WI38 (cell line): ENCODE data around the gene MAGI1.
"Not testable (repeated sequence)": the region's sequence is repeated elsewhere in the genome, so short reads cannot be mapped to it uniquely, and the experiment has no call there.

ENCODE experiments used
- H3K4me3 ChIP-seq: 2 replicates; pipeline ENCODE4 v1.5.1; 2011; ENCODE audit warnings: low read depth, mild to moderate bottlenecking, control low read depth, low read length
- TF ChIP-seq, protein P1 (sequence below): IDR thresholded peaks from 2 replicates; pipeline ENCODE4 v1.5.1; 2012; ENCODE audit warnings: low read depth, mild to moderate bottlenecking, control low read depth, low read length

Gene MAGI1

DNA sequence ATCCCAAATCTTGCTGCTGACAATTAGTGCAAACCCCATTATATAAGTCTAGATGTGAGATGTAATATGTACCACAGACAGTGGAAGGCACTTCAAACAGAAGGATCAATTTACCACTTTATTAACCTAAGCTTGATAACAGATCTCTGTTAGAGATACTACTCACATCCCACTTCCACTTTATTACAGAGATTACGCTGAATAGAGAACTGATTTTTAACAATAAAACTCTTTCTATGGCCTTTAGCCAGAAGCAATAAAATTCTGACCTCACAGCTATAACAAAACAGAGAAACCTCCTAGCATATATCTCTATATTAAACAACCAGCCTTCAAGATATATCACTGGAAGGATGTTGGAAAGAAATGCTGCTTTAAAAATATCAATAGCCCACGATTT lies 517.7 kb downstream of the MAGI1 start:
- TF ChIP-seq, protein P1, sequence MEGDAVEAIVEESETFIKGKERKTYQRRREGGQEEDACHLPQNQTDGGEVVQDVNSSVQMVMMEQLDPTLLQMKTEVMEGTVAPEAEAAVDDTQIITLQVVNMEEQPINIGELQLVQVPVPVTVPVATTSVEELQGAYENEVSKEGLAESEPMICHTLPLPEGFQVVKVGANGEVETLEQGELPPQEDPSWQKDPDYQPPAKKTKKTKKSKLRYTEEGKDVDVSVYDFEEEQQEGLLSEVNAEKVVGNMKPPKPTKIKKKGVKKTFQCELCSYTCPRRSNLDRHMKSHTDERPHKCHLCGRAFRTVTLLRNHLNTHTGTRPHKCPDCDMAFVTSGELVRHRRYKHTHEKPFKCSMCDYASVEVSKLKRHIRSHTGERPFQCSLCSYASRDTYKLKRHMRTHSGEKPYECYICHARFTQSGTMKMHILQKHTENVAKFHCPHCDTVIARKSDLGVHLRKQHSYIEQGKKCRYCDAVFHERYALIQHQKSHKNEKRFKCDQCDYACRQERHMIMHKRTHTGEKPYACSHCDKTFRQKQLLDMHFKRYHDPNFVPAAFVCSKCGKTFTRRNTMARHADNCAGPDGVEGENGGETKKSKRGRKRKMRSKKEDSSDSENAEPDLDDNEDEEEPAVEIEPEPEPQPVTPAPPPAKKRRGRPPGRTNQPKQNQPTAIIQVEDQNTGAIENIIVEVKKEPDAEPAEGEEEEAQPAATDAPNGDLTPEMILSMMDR: no peak
- H3K4me3 ChIP-seq: no peak overlapping the region

DNA sequence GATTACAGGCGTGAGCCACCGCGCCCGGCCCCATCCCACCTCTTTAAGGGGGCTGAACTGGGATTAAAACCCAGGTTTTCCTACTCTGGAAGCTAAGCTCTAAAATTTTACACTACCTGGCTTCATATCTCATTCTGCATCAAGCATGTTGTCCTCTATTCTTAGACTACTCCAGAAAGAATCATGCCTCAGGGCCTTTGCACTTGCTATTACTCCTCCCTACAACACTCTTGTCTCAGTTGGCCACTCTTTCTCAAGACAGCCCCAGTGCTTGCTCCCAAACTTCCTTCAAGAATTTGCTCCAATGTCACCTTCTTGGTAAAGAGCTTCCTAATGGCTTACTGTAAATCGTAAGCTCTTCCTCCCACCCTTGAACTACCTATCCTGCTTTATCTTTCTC lies 521.7 kb downstream of the MAGI1 start:
- TF ChIP-seq, protein P1: no peak

DNA sequence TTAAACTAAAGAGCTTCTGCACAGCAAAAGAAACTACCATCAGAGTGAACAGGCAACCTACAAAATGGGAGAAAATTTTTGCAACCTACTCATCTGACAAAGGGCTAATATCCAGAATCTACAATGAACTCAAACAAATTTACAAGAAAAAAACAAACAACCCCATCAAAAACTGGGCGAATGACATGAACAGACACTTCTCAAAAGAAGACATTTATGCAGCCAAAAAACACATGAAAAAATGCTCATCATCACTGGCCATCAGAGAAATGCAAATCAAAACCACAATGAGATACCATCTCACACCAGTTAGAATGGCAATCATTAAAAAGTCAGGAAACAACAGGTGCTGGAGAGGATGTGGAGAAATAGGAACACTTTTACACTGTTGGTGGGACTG lies 524.4 kb downstream of the MAGI1 start:
- H3K4me3 ChIP-seq: not testable (repeated sequence)

More for the DNA sequence above, 521.7 kb downstream of the MAGI1 start:
- no peak overlapping the region for H3K4me3 ChIP-seq

DNA sequence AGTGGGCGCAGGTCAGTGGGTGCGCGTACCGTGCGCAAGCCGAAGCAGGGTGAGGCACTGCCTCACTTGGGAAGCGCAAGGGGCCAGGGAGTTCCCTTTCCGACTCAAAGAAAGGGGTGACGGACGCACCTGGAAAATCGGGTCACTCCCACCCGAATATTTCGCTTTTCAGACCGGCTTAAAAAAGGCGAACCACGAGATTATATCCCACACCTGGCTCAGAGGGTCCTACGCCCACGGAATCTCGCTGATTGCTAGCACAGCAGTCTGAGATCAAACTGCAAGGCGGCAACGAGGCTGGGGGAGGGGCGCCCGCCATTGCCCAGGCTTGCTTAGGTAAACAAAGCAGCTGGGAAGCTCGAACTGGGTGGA lies 529.3 kb downstream of the MAGI1 start:
- H3K4me3 ChIP-seq: not testable (repeated sequence)

DNA sequence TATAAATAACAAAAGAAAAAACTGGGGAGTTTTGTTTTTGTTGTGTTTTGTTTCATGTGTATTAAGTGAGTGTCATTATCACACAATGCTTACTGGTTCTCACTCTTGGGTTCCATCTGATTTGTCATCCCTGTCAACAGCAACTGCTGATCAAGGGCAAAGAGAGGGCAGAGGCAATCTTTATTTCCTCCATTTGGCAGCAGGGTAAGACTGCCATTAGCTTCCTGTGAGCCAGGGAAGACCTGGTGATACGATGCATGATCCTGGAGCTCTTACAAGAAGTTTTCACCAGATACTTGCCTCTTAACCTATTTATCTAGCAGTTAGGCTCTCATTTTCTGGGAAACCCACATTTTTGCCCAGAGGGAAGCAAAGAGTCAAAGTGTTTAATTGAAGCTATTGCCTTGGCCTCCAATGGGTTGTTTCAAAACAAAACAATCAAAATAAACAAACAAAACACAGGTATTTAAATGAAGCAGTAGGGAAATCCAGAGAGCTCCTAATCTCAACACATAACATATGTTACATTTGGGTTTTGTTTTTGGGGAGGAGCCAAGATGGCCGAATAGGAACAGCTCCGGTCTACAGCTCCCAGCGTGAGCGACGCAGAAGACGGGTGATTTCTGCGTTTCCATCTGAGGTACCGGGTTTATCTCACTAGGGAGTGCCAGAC lies 529.8 kb downstream of the MAGI1 start:
- no peak overlapping the region for H3K4me3 ChIP-seq
- TF ChIP-seq, protein P1: no peak

DNA sequence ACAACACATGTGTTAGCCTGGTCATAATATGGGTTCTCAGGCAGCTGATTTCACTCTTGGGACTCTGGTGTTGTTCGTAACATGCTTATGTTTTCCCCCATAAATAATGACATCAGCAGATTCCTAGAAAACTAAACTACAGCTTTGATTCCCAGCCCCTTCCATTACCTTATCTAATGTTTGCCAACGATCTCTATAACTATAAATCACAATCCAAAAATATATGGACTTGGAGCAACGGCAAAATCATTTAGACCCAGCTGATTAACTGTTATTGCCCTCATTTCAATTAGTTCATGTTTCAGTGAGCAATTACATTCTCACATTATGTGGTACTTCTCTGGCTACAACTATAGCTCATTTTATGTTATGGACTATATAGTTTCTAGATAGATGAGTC lies 531.3 kb downstream of the MAGI1 start:
- TF ChIP-seq, protein P1: no peak
- H3K4me3 ChIP-seq: no peak overlapping the region

DNA sequence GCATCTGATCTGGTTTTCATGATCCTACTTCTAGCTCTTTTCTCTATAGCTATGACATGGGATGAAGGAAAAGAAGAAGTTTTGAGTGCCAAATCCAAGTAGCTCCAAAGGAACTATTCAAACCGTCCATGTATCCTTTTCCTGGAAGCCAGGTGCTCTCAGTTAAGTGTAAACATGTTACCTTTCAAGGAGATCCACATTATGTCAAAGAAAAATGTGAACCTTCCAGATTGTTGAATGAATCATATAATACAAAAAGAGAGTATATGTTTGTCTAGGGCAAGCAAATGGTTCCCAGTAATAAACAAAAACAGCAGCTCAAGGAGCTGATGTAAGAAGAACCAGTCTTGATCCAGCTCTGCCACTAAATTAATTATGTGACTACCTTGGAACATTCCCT lies 534.9 kb downstream of the MAGI1 start:
- no peak overlapping the region for H3K4me3 ChIP-seq
- TF ChIP-seq, protein P1: no peak

DNA sequence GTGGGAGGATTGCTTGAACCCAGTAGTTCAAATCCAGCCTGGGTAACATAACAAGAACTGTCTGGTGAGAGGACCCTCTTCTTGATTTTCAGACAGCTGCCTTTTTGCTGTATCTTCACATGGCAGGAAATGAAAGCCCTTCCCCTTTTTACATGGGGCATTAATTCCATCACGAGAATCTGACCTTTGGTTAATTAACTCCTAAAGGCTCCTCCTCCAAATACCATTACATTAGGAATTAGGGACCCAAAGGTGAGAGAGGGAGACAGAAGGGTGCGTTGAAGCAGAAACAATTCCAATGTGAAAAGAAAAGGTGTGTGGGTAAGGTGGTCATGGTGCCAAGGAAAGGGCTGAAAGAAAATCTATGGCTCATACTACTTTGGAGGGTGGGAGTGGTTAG lies 536.2 kb downstream of the MAGI1 start:
- no peak overlapping the region for H3K4me3 ChIP-seq
- TF ChIP-seq, protein P1: no peak
